ENCODE data around the gene ABCA1. TPM values are rescaled to one million over a fixed set of nuclear protein-coding genes. Genes with fewer than 3 reads are reported as not detected.

Gene ABCA1
- total RNA-seq, 2 experiments from 2014 or later: 14.1 to 16.9 TPM

DNA sequence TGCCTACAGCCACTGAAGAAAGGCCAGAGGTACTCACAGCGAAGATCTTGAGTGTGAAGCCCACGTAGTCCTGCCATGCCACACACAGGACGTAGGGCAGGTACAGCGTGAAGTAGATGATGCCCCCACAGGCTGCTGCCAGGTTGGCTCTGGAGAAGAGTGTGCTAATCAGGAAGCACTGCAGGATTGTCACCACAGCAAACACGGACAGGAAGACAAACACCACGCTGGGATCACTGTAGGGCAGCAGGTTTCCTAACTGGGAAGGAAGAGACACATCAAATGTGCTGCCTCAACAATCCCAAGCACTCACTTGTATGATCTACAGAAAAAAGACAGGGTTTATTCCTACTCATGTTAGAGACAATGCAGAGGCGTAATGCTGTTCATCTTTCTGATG is 101.0 kb downstream of the ABCA1 start:
- intact Hi-C loops (cut with DNase I, micrococcal nuclease): no loop called here
- peaks cover 32% of the 10 kb centered on the region for H3K36me3 ChIP-seq (ENCODE audit: insufficient read depth, low read length)
- H3K4me1 Mint-ChIP-seq (ENCODE audit: low read depth): no peaks in the 10 kb centered on the region
- TF ChIP-seq, protein P1, sequence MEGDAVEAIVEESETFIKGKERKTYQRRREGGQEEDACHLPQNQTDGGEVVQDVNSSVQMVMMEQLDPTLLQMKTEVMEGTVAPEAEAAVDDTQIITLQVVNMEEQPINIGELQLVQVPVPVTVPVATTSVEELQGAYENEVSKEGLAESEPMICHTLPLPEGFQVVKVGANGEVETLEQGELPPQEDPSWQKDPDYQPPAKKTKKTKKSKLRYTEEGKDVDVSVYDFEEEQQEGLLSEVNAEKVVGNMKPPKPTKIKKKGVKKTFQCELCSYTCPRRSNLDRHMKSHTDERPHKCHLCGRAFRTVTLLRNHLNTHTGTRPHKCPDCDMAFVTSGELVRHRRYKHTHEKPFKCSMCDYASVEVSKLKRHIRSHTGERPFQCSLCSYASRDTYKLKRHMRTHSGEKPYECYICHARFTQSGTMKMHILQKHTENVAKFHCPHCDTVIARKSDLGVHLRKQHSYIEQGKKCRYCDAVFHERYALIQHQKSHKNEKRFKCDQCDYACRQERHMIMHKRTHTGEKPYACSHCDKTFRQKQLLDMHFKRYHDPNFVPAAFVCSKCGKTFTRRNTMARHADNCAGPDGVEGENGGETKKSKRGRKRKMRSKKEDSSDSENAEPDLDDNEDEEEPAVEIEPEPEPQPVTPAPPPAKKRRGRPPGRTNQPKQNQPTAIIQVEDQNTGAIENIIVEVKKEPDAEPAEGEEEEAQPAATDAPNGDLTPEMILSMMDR (IDR thresholded peaks at IDR 0.05): no peak
- H3K27ac ChIP-seq (ENCODE audit: low read depth in 1 of 2, low read length in 2 of 2): no peak overlapping the region
- no peak overlapping the region for H3K4me3 ChIP-seq (ENCODE audit: low read length)
- H3K27me3 Mint-ChIP-seq: no peaks in the 10 kb centered on the region
- no peaks in the 10 kb centered on the region for H3K4me1 ChIP-seq (ENCODE audit: insufficient read depth, low read length)
- no peaks in the 10 kb centered on the region for H3K27me3 ChIP-seq (ENCODE audit: control insufficient read depth in 1 of 2, insufficient read depth in 2 of 2, low read length in 2 of 2)
- no peaks in the 10 kb centered on the region for H3K9me3 Mint-ChIP-seq
- no peak overlapping the region for H3K27ac Mint-ChIP-seq
- ChIA-PET POLR2A (no interaction called here), CTCF (no interaction called here)
- no peaks in the 10 kb centered on the region for H3K9me3 ChIP-seq (ENCODE audit: control insufficient read depth in 1 of 2, insufficient read depth in 1 of 2, low read length in 2 of 2)
- no peak overlapping the region for H3K4me3 Mint-ChIP-seq
- peaks cover 96% of the 10 kb centered on the region for H3K36me3 Mint-ChIP-seq (ENCODE audit: low read depth)
- DNase-seq (no peak), ATAC-seq (ENCODE audit: poor library complexity) (no peak)

DNA sequence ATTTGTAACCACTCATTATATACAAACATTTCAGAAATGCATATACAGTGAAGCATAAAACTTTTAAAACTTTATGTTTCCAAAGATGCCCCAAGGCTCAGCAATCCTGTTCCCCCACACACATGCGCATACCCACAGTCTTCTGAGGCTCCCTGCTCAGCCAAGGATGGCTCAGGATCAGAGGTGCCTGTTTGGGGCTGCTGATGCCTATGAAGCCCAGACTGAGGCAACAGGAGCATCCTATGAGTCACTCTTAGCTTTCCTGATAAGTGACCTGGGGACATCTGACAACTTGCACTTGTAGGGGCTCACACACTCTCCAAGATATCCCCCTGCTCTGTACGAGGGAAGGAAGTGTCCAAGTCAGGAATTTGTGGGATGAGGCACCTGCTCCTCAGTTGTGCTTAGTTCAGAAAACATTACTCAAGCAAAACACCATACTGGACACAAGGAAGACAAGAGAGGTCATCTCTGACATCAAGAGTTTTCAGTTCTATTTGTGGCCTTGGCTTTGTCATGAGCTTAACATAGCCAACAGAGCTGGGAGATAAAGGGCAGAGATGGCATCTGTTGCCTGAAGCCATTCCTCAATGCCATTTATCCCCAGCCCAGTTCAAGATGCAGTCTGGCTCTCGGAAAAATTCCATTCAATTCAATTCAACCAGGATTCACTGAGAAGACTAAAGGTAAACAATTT is 101.7 kb downstream of the ABCA1 start:
- Histone ChIP-seq H3K9me3 (ENCODE audit: control insufficient read depth in 1 of 2, insufficient read depth in 1 of 2, low read length in 2 of 2) (no peaks in the 10 kb centered on the region), H3K4me3 (ENCODE audit: low read length) (no peak overlapping the region), H3K4me1 (ENCODE audit: insufficient read depth, low read length) (no peaks in the 10 kb centered on the region), H3K27ac (ENCODE audit: low read depth in 1 of 2, low read length in 2 of 2) (no peak overlapping the region), H3K27me3 (ENCODE audit: control insufficient read depth in 1 of 2, insufficient read depth in 2 of 2, low read length in 2 of 2) (no peaks in the 10 kb centered on the region), H3K36me3 (ENCODE audit: insufficient read depth, low read length) (peaks cover 29% of the 10 kb centered on the region)
- TF ChIP-seq, protein P1 (IDR thresholded peaks at IDR 0.05): no peak
- H3K27me3 Mint-ChIP-seq: no peaks in the 10 kb centered on the region
- CTCF ChIA-PET: no interaction called here
- H3K36me3 Mint-ChIP-seq (ENCODE audit: low read depth): peaks cover 94% of the 10 kb centered on the region
- POLR2A ChIA-PET: no interaction called here
- intact Hi-C loops (cut with DNase I, micrococcal nuclease): no loop called here
- no peaks in the 10 kb centered on the region for H3K4me1 Mint-ChIP-seq (ENCODE audit: low read depth)
- no peak overlapping the region for H3K27ac Mint-ChIP-seq
- no peak for ATAC-seq (ENCODE audit: poor library complexity)
- H3K9me3 Mint-ChIP-seq: no peaks in the 10 kb centered on the region
- no peak overlapping the region for H3K4me3 Mint-ChIP-seq
- no peak for DNase-seq

DNA sequence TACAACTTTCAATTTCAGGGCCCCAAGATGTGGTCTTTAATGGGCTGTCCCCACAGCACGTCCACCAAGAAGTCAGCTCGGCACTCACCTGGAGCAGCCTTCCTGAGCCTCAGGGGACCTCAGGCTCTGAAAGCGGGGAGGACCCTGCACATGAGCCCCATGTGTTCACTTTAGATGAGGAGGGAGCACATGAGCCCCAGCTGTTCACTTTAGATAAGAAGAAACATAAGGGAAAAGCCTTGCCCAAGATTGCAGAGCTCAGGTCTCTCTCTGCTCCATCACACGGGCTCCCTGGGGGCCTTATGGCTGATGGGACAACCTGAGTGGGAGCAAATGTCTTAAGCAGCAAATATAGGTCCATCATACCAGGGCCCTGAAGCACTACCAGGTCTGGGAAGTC is 107.6 kb downstream of the ABCA1 start:
- Mint-ChIP-seq H3K9me3 (no peaks in the 10 kb centered on the region), H3K4me1 (ENCODE audit: low read depth) (no peaks in the 10 kb centered on the region), H3K36me3 (ENCODE audit: low read depth) (peaks cover 94% of the 10 kb centered on the region), H3K4me3 (no peak overlapping the region), H3K27ac (no peak overlapping the region), H3K27me3 (no peaks in the 10 kb centered on the region)
- ChIA-PET POLR2A (no interaction called here), CTCF (no interaction called here)
- no peak overlapping the region for H3K4me3 ChIP-seq (ENCODE audit: low read length)
- H3K27ac ChIP-seq (ENCODE audit: low read depth in 1 of 2, low read length in 2 of 2): no peak overlapping the region
- no peak for DNase-seq
- intact Hi-C loops (cut with DNase I, micrococcal nuclease): no loop called here
- H3K9me3 ChIP-seq (ENCODE audit: control insufficient read depth in 1 of 2, insufficient read depth in 1 of 2, low read length in 2 of 2): no peaks in the 10 kb centered on the region
- H3K27me3 ChIP-seq (ENCODE audit: control insufficient read depth in 1 of 2, insufficient read depth in 2 of 2, low read length in 2 of 2): no peaks in the 10 kb centered on the region
- TF ChIP-seq, protein P1 (IDR thresholded peaks at IDR 0.05): no peak
- peaks cover 22% of the 10 kb centered on the region for H3K36me3 ChIP-seq (ENCODE audit: insufficient read depth, low read length)
- no peak for ATAC-seq (ENCODE audit: poor library complexity)
- no peaks in the 10 kb centered on the region for H3K4me1 ChIP-seq (ENCODE audit: insufficient read depth, low read length)
